A172 (cell line): ENCODE data around the gene ABCC11. TPM values are rescaled to one million over a fixed set of nuclear protein-coding genes. Genes with fewer than 3 reads are reported as not detected.

Experiments used
- DNase-seq: peaks from one replicate; pipeline ENCODE4 v3.0.0-alpha.2; 2015; ENCODE audit warnings: low spot score
- total RNA-seq: library from RNA; depleted of rRNA; stranded (reverse); fragments of >200 nt; shearing (Covaris generic); gene quantifications from 2 replicates; pipeline ENCODE4 v1.2.3, GENCODE V29; 2014

ABCC11 gene
- total RNA-seq, 1 experiment from 2014 or later: not detected

DNA sequence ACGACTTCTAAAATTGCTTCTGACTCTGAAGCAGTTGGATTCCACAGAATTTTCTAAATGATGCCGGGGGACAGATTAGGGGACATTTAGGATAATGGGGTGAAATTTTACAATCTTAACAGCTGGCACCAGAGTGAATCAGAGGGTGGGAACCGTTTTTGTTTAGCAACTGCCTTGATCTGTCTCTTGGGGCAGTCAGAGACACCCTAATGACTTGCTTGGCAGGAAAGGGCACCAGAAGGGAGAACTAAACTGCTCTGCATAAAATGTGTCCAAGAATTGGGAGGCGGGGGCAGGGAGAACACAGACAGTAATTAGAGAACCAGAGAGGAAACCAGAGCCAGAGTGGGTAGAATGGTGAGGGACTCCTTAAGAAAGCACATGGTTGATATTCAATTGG is 85.4 kb downstream of the ABCC11 start:
- no peak for DNase-seq

DNA sequence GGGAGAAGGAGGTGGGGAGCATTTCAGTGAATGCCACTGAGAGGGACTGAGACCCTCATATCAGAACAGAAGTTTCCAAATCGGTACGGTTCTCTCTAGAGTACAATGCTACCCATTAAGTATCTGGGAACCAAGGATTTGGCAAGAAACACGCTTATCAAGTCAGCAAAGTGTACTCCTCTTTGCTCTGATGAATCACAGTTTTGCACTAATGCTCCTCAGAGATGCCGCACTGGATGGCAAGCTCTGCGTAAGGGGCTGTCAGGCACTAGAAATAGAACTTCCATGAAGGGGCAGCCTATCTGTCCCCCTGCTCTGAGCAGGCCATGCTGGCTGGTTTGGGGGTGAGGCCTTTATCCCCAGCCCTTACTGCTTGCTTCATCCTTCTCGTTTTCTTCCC is 86.8 kb downstream of the ABCC11 start:
- DNase-seq: no peak

DNA sequence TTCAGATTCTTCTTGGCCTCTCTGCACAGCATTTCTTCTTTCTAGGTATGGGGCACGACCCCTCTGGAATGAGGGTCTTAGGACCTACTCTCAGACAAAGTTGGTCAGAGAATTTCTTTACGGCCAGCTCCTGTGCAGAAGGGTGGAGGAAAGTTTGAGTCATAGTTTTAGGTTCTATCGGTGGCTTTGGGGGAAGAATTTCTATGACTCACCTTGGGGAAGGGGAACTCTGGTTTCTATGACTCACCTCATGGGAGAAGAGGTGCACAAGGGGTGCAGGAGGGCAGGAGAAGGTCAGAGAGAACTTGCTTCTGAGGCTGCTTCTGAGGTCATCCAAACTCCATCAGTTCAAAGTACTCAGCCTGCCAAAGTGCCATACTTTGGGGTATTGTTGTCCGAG is 89.0 kb downstream of the ABCC11 start:
- peak; percentile 93 for DNase-seq

DNA sequence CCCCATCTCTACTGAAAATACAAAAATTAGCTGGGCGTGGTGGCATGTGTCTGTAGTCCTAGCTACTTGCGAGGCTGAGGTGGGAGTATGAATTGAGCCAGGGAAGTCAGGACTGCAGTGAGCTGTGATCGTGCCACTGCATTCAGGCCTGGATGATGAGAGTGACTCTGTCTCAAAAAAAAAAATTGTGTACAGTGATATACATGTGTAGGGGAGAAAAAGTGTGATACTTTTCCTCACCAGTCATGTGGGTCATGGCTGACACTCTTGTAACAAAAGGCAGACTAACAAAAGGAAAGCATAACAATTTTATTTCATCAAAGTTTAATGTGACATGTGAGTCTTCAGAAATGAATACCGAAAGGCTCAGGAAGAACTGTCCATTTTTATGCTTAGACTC is 89.5 kb downstream of the ABCC11 start:
- DNase-seq: no peak

DNA sequence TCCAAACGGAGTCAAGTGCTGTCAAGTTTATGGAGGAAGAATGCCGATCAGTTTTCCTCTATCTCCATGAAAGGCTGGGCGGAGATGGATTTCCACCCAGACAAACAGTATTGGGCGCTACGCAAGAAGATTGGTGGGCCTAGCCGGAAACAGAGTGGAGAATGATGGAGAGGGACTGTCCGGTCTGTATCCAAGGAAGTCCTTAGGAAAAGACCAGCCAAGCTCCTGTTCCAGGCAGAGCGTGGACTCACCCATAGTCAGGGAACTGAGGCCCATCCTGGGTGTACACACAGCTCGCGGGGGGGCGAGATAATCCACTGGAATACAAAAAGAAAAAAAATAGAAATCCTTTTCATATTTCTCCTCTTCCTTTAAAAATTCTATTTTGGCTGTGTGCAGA is 90.0 kb downstream of the ABCC11 start:
- no peak for DNase-seq

DNA sequence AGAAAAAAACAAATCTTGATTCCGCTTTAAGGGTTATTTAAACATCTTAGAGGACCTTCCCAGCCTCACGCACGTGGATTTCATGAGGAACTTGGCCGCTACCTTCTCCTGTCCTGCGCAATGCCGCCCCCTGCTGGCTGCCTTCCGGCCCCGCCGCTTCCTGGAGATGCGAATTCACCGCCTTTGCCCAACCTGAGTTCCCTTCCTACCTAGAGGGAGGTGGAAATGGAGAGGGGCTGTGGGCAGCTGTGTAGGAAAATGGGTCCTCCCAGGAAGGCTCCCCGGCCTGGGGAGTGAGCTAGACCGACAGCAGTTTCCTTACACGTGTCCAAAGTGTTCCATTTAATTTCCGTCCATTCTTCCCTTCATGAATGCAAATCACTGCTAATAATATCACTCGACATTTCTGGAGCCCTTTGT is 90.5 kb downstream of the ABCC11 start:
- peak; percentile 70 for DNase-seq

DNA sequence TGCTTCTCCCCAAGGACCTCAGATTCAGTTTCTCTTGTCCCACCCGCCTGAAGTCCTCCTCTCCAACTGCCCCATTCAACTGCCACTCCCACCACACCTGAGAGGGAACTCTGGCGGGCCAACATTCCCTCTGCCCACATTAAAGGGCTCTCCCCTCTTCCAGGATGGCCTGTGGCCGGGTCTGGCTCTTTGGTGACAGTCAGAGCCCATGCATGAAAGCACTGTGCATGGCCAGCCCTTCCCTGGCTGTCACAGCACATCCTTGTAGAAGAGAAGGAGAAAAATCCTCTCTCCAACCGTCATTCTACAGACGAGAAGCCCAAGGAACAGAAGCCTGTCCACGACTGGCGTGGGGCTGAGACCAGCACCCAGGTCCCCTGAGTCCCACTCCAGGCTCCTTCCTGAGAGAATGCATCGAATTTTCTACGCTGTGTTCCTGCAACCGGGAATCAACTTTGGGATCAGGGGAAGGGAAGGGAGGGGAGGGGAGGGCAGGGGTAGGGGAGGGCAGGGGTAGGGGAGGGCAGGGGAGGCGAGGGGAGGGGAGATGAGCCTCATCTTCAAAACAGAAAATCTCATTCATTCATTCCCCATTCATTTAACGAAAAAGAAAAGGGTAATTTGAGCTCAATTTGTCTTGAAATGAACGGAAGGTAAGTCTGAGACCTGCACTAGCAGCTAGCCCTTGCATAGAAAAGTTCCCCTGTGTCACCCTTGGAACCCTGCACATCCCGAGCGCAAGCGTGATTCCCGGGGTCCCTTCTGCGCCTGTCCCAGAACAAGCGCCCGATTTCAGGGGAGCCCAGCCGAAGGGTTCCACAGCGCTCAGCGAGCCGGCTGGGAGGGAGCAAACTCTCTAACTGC is 91.2 kb downstream of the ABCC11 start, which contains the start of gene ABCC12:
ABCC12 (minus strand) TSS at position 68 of the 864 bp plus-strand sequence. CDS start 9,569 bp downstream, outside the sequence.
- DNase-seq: no peak

DNA sequence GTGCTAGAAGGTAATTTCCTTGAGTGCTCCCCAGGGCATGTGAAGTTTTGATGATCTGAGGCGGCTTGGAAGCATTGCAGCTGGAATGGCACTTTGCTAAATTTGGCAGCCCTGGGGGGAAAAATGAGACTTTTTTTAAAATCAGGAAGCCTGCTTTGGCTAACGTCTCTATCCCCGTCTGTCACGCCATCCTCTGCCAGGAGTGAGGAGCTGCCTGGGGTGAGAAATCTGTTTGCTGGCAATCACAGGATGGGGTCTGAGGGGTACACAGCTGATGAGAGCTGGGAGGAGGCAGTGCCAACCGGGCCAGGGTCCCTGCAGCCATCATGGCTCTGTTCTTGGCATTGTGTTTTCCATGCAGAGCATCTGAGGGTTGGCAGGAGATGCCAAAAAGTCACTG is 93.6 kb downstream of the ABCC11 start:
- no peak for DNase-seq

DNA sequence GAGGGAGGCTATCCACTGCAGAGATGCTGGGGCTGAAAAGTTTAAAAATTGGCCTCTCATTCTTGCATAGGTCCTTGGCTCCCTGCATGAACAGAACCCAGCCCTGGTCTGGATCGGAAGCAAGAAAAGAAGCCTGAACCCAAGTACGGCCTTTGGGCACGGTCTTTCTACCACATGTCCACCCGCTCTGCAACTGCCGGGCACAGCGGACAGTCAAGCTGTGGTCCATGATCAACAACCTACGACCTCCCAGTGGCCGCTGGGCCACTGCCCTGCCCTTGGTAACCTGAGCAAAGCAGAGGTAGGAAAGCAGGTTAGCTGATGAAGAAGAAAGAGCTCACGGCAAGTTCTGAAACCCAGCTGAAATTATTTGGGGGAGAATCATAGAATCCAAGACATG is 95.1 kb downstream of the ABCC11 start:
- DNase-seq: no peak

DNA sequence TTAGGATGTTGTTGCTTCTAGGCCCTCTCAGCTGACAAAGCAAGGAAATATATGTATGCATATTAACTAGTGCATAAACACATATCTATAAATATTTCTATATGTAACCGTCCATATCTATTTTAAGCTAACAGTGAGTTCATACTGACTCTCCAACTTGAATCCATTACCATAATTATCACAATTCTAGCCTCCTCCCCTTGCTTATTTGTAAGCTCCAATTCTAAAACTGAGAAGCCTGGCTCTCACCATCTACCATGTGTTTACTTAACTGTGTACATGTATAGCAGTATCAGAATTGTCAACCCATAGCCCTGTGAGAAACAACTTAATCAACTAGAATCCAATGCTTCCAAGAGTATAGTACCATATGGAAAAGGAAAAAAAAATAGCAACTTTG is 96.6 kb downstream of the ABCC11 start:
- no peak for DNase-seq

DNA sequence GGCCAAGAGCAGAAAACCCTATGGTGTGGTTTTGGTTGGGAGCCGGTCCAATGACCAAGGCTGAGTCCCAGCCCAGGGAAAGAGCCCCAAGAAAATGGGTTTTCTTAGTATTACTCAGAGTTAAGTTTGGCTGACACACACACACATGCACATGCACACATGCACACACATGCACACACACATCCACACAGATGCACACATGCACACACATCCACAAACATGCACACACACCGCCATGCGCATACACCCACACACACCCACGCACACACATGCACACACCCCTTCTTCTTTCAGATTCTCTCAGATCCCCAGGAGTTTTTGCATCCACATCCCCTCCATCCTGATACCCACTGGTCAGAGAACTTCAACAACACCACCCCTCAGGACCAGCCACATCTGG is 100.6 kb downstream of the ABCC11 start:
- DNase-seq: no peak

DNA sequence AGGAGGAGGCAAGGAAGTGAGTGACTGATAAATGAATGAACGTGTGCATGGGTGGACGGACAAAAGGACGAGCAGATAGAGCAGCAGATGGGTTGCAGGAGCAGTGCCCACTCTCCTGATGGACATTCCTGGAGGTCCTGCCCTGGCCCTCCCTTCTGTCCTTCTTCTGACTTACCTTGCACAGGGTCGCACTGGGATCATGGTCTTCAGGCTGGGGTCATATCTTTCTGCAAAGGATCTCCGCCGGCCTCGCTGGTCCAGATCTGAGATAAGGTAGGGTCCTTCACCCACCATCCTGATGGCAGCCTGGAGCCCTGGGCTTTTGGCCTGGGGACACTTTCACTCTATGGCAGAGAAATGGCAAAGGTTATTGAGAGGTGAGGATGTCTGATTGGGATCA is 101.2 kb downstream of the ABCC11 start:
- no peak for DNase-seq

DNA sequence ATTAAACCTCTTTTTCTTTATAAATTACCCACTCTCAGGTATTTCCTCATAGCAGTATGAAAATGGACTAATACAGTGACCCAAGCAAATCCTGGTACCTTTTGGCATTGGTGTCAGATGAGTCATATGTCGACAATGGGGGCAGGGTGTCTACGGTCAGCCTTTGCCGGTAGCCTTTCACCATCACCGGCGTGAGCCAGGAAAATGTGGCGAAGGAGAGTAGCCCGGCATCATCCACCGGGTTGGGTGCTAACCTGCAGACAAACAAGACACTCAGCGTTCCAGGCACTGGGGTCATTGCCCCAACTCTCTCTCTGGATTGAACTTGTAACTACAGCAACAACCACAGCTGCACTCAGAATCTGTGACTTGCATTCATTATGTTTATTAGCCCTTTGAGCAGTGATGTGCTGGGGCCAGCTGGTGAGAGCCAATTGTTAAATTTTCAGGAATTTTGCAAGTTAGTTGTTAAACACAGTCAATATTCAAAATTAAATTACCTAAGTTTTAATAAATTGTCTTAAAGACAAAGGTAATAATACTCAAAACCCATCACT is 103.4 kb downstream of the ABCC11 start:
- DNase-seq: no peak

DNA sequence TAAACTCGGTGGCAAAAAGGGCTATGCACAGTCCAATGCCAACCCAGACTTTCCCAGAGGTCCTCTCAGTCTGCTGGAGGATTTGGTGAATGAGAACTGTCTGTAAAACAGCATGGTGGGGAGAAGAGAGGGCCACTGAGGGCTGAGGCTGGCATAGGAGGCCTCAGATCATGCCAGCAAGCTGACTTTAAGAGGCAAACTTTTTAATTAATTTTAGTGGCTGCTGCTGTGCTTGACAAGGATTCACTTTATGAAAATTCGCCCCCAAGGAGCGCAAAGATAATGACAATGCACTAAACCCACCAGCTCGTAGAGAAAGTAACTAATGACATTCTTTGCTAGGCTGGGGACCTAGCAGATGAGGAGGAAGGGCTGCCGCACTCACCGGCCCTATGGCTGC is 106.5 kb downstream of the ABCC11 start:
- no peak for DNase-seq

DNA sequence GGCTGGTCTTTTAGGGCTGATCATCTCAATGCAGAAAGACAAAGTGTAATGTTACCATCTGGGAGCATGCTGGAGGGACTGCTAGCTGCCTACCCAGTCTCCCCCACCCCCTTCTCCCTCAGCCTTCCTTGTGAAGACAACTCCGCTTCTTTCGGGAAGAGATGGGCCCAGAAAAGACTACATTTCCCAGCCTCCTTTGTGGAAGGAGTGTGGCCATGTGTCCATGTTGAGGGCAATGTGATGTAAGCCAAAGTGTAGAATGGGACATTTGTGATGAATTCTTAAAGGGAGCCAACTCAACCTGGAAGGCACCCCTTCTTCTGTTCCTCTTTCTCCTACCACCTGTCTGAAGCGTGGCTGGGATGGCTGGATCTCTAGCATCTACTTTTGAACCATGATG is 107.8 kb downstream of the ABCC11 start:
- DNase-seq: no peak

DNA sequence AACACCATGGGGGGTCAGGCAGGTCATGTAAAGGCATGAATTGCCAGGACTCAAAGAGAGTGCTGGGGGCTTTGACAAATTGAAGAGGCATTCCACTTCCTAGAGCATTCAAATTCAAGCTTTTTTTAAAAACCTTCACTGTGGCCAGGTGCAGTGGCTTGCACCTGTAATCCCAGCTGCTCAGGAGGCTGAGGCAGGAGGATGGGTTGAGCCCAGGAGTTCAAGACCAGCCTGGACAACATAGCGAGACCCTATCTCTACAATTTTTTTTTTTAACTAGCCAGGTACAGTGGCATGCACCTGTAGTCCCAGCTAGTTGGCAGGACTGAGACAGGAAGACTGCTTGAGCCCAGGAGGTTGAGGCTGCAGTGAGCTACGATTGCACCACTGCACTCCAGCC is 108.8 kb downstream of the ABCC11 start:
- DNase-seq: no peak

DNA sequence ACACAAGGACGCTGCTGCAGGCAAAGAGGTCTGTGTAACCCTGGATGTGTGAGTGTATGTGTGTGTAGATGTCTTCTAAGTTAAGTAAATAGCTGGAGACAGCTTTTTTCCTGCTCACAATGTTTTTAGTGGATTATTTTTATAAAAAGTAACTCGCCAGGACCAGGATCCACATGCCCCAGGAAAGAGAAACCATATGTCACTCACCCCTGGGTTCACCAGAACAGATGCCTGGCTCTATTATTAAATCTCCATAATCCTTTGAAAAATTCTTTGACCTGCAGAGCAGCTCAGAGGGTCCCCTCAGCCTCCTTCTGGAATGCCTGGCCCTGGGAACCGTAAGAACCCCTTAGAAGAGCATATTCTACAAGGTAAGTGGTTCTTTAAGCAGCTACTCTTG is 109.5 kb downstream of the ABCC11 start:
- no peak for DNase-seq

DNA sequence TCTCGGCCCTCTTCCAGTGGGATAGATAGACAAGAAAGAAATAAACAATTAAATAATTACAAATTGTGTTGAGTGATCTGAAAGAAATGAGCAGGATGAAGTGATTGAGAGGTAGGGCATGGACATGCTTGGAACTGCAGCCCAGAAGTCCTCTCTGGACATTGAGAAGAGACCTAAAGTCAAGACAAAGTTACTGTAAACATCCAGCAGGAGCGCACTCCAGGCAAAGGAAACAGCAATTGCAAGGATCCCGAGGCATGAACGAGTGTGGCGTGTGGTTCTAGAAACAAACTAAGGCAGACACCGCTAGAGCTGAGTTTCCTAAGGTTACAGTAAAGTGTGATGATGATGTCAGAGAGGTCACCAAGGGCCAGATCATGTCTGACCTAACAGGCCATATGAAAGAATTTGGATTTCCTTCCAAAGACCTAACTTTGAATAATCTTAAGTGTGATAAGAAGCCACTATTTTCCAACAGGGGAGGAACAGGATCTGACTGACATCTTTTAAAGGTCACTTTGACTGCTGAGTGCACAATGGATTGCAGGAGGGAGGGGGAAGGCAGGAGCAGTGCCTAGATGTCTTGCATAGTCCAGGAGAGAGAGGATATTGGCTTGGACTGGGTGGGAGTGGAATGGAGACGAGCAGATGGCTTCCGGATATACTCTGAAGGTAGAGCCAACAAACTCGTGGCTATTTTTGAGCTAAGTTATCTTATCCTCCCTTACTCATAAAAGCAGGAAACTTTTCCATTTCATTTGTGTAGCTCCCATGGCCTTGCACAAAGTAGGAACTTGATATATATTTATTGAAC is 110.6 kb downstream of the ABCC11 start:
- DNase-seq: no peak

DNA sequence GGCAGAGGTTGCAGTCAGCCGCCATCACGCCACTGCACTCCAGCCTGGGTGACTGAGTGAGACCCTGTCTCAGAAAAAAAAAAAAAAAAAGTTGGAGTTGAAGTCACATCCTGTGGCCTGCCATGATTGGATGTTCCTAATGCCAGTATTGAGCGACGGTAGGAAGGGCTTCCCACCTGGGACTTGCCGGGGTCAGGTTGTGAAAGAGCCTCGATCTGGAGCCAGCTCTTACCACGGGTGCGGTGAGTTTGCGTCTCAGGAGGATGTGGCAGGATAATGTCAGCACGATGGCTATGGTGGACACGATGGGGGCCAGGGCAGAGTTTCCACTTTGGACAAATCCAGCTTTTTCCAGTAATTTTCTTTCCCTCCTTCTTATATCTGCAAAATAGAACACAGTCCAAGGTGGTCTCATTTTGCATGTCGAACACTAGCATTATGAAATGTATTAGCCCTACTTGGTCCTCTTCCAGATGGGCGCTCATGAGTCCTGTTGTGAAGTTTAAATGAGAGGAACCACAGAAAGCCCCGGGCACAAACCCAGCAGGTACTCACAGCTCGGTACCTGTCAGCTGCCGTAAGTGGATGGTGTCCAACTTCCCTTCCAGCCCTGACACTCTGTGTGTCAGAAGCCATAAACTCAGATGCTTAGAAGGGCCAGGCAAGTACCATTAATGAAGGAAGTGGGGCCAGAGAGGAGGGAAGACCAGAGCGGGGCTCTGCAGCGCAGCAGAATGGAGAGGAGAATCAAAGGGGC is 113.7 kb downstream of the ABCC11 start:
- DNase-seq: no peak

DNA sequence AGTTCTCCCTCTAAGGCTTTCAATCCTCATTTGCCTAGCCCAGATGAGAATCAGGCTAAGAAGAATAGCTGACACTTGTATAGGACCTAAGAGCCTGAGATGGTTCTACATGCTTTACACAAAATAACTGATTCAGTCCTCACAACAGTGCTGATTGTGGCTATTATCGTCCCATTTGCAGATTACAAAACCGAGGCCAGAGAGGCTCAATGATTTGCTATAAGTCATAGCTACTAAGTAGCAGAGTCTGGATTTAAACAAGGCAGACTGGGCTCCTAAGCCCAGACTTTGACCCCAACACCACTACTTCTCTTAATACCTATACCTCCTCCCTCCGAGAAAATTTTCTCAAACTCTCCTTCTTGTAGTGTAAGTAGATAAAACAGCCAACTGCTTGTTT is 114.6 kb downstream of the ABCC11 start:
- no peak for DNase-seq

DNA sequence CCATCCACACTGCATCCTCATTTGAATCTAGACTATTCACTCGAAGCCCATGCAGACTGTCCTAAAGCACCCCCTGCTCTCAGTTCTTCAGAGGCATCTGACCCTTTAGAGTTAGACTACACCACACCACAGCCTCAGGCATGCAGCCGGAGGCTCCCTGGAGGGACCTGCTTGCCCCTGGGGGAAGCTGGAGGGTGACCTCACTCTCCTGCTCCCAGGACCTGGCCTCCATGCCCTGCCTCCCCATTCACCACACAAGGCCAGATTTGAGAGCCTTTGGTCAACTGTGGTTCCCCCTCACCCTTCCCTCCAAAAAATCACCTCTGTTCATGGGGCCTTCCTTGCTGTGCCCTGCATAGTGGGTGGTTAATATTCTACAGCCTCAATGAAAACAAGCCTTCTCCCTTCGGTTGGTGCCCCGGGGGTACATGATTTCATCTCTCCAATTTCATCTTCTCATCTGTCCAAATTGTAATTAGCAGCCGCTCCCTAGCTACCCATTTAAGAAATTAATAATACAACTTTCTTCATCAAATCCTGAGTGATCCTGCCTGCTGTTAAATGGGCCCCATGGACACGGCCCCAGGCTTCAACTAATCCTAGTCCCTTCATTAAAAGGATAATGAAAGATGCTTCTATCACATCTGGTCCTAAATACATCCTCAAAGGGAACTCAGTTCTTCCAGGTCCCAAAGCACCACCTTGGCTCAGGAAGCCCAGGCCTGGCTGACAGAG is 116.0 kb downstream of the ABCC11 start:
- no peak for DNase-seq
